ENCODE measurements around the gene LRCOL1.

The LRCOL1 gene

DNA sequence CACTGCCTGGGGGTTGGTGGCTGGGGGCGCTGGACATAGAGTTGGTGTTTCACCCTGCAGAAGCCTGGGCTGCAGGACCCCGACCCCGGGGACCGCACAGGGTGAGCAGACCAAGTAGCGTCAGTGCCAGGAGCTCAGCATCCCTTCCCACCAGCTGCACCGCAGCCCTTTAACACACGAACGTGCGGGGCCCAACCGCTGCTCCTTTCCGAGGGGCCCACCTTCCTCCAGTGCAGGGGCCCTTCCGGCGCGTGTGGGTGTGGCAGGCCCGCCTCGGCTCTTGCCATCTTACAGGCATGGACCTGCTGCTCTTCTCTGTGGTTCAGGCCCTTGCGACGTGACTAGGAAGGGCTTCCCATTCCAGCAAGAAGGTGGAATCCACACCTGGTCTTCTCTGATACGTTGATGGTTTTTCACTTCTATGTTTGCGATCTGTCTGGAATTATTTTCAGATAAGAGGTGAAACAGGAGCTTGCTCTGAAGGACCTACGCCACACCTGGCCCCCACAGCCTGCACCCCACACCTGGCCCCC lies 47.8 kb downstream of the LRCOL1 start:
- no peak for DNase-seq

GRCh38 chr12:132561427-132562156 lies 48.8 kb downstream of the LRCOL1 start:
- peak; percentile 50 for DNase-seq

DNA sequence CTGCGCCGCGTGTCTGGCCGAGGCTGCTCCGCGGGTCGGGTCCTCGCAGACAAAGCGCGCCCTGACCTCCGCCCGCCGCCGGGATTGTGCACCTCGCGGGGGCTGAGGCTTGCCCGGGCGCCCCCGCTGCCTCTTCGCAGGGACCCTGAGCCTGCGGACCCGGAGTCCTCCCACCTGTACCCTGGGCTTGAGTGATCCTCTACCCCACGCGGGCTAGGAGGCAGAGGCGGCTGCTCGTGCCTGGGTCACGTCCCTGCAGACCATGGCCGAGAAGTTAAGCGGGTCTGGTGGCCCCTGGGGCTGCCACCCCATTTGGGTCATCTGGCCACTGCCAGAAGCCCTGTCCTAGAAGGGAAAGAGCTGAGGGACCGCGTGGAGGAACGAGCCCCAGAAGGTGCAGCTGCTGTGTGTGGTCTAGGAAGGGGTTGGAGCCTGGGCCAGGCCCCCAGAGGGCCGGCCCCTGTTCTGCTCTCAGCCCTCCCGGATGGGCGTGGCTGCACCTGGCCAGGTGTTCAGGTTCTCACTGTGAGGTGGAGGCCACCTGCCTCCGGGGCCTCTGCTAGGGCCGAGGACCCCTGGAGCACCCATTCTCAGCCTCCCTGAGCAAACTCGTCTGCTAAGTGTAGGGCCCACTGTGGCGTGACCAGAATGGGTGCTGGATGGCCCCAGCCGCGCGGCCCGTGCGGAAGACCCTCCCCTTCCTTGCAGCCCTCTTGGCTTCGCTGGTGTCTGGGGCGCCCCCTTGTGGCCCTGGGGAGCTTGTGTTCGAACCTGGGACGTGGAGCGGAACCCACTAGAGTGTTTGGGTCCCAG lies 49.6 kb downstream of the LRCOL1 start:
- peak; percentile 93 for DNase-seq

GRCh38 chr12:132560364-132560613 lies 50.1 kb downstream of the LRCOL1 start:
- no peak for DNase-seq

- peak; percentile 86 for DNase-seq
Measured at GRCh38 chr12:132559652-132560363, 50.6 kb downstream of the LRCOL1 start.

- peak; percentile 86 for DNase-seq
Measured at GRCh38 chr12:132558861-132559623, 51.3 kb downstream of the LRCOL1 start.

DNA sequence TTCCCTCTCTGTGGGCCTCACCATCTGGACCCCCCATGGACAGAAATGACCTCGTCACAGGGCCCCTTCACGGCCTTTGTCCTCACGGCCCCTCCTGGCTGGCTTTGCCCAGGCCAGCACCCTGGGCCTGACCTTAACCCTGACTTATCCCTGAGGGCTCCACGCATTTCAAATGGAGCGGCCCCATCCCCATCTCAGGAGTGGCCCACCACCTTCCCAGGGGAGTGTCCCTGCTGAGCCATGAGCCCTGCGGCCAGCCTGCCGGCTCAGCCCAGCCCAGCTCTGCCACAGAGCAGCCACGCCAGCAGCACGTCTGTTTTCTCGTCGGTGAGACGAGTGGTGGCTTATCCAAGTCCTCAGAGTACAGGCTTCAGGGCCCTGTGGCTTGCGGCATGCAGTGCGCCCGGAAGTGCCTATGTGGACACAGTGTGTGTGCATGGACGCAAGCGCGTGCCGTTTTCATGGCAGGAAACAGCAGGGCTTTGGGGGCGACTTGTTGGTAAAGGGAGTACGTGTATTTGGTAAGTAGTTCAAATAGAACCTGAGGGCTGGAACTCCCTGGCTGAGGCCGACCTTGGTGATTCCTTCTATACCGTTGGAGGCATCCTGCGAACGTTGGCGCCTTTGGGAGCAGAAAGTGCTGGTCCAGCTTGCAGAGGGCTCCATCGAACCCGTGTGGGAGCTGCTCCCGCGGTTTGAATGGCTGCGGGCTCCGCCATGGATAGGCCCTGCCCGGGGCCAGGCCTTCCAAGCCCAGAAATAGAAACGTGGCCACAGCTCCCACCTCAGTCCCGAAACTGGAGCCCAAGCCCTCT lies 52.1 kb downstream of the LRCOL1 start:
- DNase-seq = peak; percentile 58

DNA sequence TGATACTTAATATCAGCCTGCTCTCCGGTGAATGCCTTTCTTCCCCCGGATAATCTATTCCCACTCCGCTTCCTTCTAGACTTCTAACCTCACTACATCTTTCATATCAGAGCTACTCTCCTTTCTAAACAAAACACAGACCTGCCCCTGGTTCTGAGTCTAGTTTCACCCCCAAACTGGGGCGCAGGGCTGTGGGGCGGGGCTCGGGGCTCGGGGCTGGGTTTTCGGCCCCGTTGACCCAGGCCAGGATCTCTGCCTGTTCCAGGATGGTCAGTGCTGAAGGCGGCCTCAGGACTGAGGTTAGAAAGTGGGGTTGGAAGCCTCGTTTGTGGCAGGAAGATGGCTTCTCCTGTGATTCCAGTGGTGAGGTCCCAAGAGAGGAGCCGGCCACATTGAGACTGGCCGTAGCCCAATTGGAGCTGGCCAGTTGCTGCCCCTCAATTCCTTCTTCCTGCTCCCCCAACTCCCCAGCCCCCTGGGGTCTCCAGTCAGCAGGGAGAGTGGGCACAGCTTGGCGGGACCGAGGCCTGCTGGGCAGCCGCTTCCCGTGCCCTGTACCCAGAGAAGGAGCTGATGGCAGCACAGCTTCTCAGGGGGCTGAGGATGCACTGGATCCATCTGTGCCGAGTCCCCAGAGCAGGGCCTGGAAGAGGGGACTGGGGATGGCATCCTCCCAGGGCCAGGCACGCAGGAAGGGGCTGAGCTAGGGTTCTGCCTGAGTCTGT lies 52.9 kb downstream of the LRCOL1 start:
- DNase-seq = no peak

DNA sequence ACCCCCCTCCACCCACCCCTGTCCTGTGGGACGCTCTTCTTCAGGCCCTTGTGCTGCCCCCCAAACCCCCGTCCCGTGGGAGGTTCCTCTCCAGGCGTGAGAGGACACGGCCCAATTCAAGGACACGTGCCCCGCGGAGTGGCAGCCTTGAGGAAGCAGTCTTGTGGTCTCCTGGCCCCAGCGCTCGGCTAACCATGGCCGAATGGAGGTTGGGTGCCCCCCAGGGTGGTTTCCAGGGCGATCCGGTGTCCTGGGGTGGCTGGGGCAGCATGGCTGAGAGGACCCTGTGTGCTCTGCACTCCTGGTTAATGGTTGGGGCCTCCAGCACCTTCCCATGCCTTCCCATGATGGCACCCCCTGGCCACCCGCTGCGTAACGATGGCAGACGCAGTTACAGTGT lies 53.6 kb downstream of the LRCOL1 start:
- no peak for DNase-seq

- no peak for DNase-seq
Measured at GRCh38 chr12:132556216-132556615, 54.2 kb downstream of the LRCOL1 start.

DNA sequence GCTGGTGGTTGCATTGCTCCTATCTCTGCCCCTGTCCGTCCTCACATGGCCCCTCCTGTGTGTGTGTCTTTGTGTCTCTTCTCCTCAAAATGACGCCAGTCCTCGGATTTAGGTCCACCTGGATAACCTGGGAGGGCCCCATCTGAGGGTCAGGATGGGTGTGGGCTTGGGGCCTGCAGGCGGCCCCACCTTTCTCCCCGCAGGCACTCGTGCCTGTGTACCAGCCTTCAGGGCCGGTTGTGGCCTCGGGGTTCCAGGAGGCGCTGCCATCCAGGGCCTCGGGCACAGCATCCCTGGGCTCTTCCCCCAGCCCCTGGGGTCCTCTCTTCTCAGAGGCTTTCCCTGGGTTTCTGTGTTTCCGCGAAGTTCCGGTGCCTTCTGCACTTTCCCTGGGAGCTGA lies 54.7 kb downstream of the LRCOL1 start:
- DNase-seq = no peak

GRCh38 chr12:132554845-132555630 lies 55.3 kb downstream of the LRCOL1 start:
- no peak for DNase-seq

Measured in eye (tissue), 1 donor.